Endothelial cell of umbilical vein (primary cell): ENCODE data around the gene CPSF7. TPM values are rescaled to one million over a fixed set of nuclear protein-coding genes. Genes with fewer than 3 reads are reported as not detected.

Source experiments
- BruUV-seq: library from RNA; stranded (reverse); fragments of 400-500 nt; replicated peaks from 2 replicates; lab custom pipeline; 2021; lab: Mats Ljungman, UMichigan
- CTCF ChIA-PET: fragments of 300-600, 350-600 bp; sonication (Branson Sonifier 250); formaldehyde crosslinking; loops from one replicate; lab custom pipeline; 2021; ENCODE audit warnings: antibody characterized with exemption, inconsistent platforms; lab: Charles Lee
- POLR2A ChIA-PET: fragments of 300-600, 350-600 bp; sonication (Branson Sonifier 250); formaldehyde crosslinking; loops from one replicate; lab custom pipeline; 2021; ENCODE audit warnings: antibody characterized with exemption, inconsistent platforms; lab: Charles Lee
- DNase-seq: peaks from one replicate; pipeline ENCODE4 v3.0.0-alpha.2; 2011; ENCODE audit warnings: low read depth, low spot score
- FAIRE-seq: peaks from 2 replicates; lab custom pipeline; 2011; peaks lifted over from hg19 to GRCh38; lab: Jason Lieb, UNC
- H2AFZ ChIP-seq: 2 replicates; pipeline ENCODE4 v1.6.0; 2012; ENCODE audit warnings: low read depth, low read length, control low read depth, inconsistent platforms
- H3K27ac ChIP-seq: 2 replicates; pipeline ENCODE4 v1.5.1; 2011; ENCODE audit warnings: low read depth, mild to moderate bottlenecking, control low read depth, low read length, moderate library complexity; ENCODE audit not compliant: insufficient read depth
- H3K27me3 ChIP-seq, 2 experiments: 2 replicates each; pipeline versions ENCODE4 v1.6.0 to v1.6.1; 2011; ENCODE audit warnings: low read length in 2 of 2, mixed read lengths in 1 of 2; ENCODE audit not compliant: control insufficient read depth in 2 of 2, insufficient read depth in 2 of 2
- H3K36me3 ChIP-seq, 2 experiments: 2 replicates in 1 of 2; 3 replicates in 1 of 2; pipeline ENCODE4 v1.5.1; 2011; ENCODE audit warnings: low read length in 2 of 2, mild to moderate bottlenecking in 1 of 2, moderate library complexity in 1 of 2; ENCODE audit not compliant: control insufficient read depth in 2 of 2, insufficient read depth in 2 of 2; ENCODE audit errors: extremely low read depth in 1 of 2
- H3K4me1 ChIP-seq: 3 replicates; pipeline ENCODE4 v1.5.1; 2011; ENCODE audit warnings: mild to moderate bottlenecking, low read length; ENCODE audit not compliant: control insufficient read depth, insufficient read depth; ENCODE audit errors: extremely low read depth
- H3K4me2 ChIP-seq: 2 replicates; pipeline ENCODE4 v1.6.1; 2011; ENCODE audit warnings: low read length, control low read depth, mixed read lengths; ENCODE audit not compliant: insufficient read depth
- H3K4me3 ChIP-seq, 3 experiments: fragments of 200-600 bp in 1 of 3; sonication (generic), shearing (Covaris generic) in 1 of 3; replicated peaks in 1 of 3; 2 replicates each; pipeline ENCODE4 v1.5.1; 2011 to 2016; ENCODE audit warnings: control low read depth in 3 of 3, low read length in 3 of 3, mild to moderate bottlenecking in 2 of 3, inconsistent platforms in 1 of 3, low read depth in 1 of 3, moderate library complexity in 1 of 3; ENCODE audit not compliant: insufficient read depth in 1 of 3
- H3K79me2 ChIP-seq: 2 replicates; pipeline ENCODE4 v1.6.0; 2012; ENCODE audit warnings: low read length, inconsistent platforms; ENCODE audit not compliant: control insufficient read depth, insufficient read depth
- H3K9ac ChIP-seq: replicated peaks from 2 replicates; pipeline ENCODE3; 2011; ENCODE audit warnings: low read length, control low read depth; ENCODE audit not compliant: insufficient read depth; ENCODE audit errors: extremely low read depth
- H3K9me1 ChIP-seq: replicated peaks from 3 replicates; pipeline ENCODE4 v1.6.0; 2011; ENCODE audit warnings: mild to moderate bottlenecking, low read length; ENCODE audit not compliant: control insufficient read depth, insufficient read depth; ENCODE audit errors: extremely low read depth
- H3K9me3 ChIP-seq: replicated peaks from 2 replicates; pipeline ENCODE4 v1.5.1; 2012; ENCODE audit warnings: low read length, inconsistent platforms; ENCODE audit not compliant: control insufficient read depth, insufficient read depth
- H4K20me1 ChIP-seq: replicated peaks from 2 replicates; pipeline ENCODE3; 2011; ENCODE audit warnings: mild to moderate bottlenecking, low read length; ENCODE audit not compliant: control insufficient read depth, insufficient read depth; ENCODE audit errors: extremely low read depth
- EZH2 ChIP-seq: IDR thresholded peaks from 2 replicates; pipeline ENCODE4 v1.6.1; 2012; ENCODE audit warnings: borderline replicate concordance, low read depth, mild to moderate bottlenecking, moderate library complexity, low read length, inconsistent platforms; ENCODE audit not compliant: severe bottlenecking
- FOS ChIP-seq: IDR thresholded peaks from 2 replicates; pipeline ENCODE4 v1.6.1; 2011; ENCODE audit warnings: mild to moderate bottlenecking, low read length, moderate library complexity, borderline replicate concordance; ENCODE audit not compliant: insufficient read depth
- GATA2 ChIP-seq: IDR thresholded peaks from 2 replicates; pipeline ENCODE4 v1.7.0; 2011; ENCODE audit warnings: low read depth, mild to moderate bottlenecking, moderate library complexity, mixed read lengths, low read length; ENCODE audit not compliant: insufficient read length, insufficient read depth
- JUN ChIP-seq: IDR thresholded peaks from 2 replicates; pipeline ENCODE4 v1.6.1; 2011; ENCODE audit warnings: borderline replicate concordance, low read depth; ENCODE audit not compliant: insufficient read length, insufficient read depth
- MYC ChIP-seq: IDR thresholded peaks from one replicate; pipeline ENCODE4 v1.6.1; 2011; ENCODE audit warnings: mild to moderate bottlenecking, low read depth, low read length
- POLR2A ChIP-seq: IDR thresholded peaks from 2 replicates; pipeline ENCODE4 v1.6.1; 2012; ENCODE audit warnings: low read depth, mild to moderate bottlenecking, control low read depth, low read length
- POLR2AphosphoS5 ChIP-seq: IDR thresholded peaks from 2 replicates; pipeline ENCODE4 v1.6.1; 2012; ENCODE audit warnings: low read depth, mild to moderate bottlenecking, control low read depth, low read length, moderate library complexity; ENCODE audit not compliant: insufficient read depth
- dilution Hi-C: fragments of 300-500 bp; cut with MboI; formaldehyde crosslinking; loops from one replicate; pipeline ENCODE4 v1.15.0; 2019; ENCODE audit warnings: low sequenced_read_pairs; ENCODE audit not compliant: extremely low pct_ligation_motif_present
- intact Hi-C: fragments of 100-400 bp; cut with micrococcal nuclease; formaldehyde crosslinking; loops from one replicate; pipeline ENCODE4 v1.10.0; 2022
- polyA plus RNA-seq, 4 experiments: library from polyadenylated mRNA; depleted of rRNA in 3 of 4; stranded (reverse) in 3 of 4; unstranded in 1 of 4; fragments of >200 nt; gene quantifications; 2 replicates each; pipeline versions ENCODE4 v1.2.1 to v1.2.3, GENCODE V29; 2011 to 2012; ENCODE audit warnings: missing spikeins in 1 of 4
- total RNA-seq: library from RNA; stranded (reverse); gene quantifications from 2 replicates; pipeline ENCODE4 v1.2.3, GENCODE V29; 2021
- TF ChIP-seq, protein P1 (sequence below): IDR thresholded peaks from 2 replicates; pipeline ENCODE4 v1.6.1; 2011; ENCODE audit not compliant: insufficient read depth, insufficient read length
- TF ChIP-seq, protein P2 (sequence below), 2 donors: IDR thresholded peaks; 1 replicate in 1 of 2; 2 replicates in 1 of 2; pipeline ENCODE4 v1.5.1; 2011; ENCODE audit warnings: low read length in 2 of 2, mild to moderate bottlenecking in 2 of 2, moderate library complexity in 2 of 2, control low read depth in 1 of 2, inconsistent platforms in 1 of 2, low read depth in 1 of 2; ENCODE audit not compliant: insufficient read depth in 1 of 2; ENCODE audit errors: extremely low read depth in 1 of 2

Gene CPSF7
- total and polyA plus RNA-seq, 2 donors (not counting 3 experiments of a cell fraction or from before 2014, with no cell fraction given), result 77.0 to 88.4 TPM

DNA sequence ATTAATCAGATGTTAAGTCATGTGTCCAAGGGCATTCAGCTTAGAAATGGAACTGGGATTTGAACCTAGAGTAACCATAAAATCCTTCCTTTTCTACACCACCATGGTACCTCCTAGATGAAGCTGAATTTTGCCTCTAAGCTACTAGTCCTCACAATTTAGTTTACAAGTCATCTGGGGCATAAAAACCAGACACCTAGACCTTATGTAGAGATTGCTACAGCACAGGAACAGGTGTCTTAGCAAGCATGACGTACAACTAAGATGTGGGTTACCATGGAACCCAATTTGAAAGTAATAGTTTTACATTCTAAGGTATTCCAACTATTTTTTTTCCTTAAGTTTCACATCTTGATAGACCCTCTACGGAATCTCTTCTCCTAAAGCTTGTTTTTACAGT, 28.2 kb downstream of the CPSF7 start:
- H3K9me3 ChIP-seq, result no peaks in the 10 kb centered on the region
- intact Hi-C loops (no loop called here), dilution Hi-C loops (no loop called here)
- no peaks in the 10 kb centered on the region for H3K9me1 ChIP-seq
- no peak overlapping the region for H3K9ac ChIP-seq
- H3K27ac ChIP-seq, result no peak overlapping the region
- H3K4me2 ChIP-seq, result no peak overlapping the region
- no peak for FAIRE-seq
- no peak for DNase-seq
- no peaks in the 10 kb centered on the region for H3K27me3 ChIP-seq
- H2AFZ ChIP-seq, result no peak overlapping the region
- peaks cover 15 to 36% of the 10 kb centered on the region in 2 experiments for H3K36me3 ChIP-seq
- H3K79me2 ChIP-seq, result no peaks in the 10 kb centered on the region
- no peaks in the 10 kb centered on the region for H3K4me1 ChIP-seq
- H3K4me3 ChIP-seq, result no peak overlapping the region
- POLR2A ChIA-PET, result no interaction called here
- BruUV-seq, result no TSS peak
- CTCF ChIA-PET, result interaction anchor here (1.2 to 2.0 kb wide), 4 partner anchors 9 to 33 kb away, joined by 3 to 10 read pairs (median 6); partner anchors contain the start of gene TMEM216
- TF ChIP-seq, protein P1, sequence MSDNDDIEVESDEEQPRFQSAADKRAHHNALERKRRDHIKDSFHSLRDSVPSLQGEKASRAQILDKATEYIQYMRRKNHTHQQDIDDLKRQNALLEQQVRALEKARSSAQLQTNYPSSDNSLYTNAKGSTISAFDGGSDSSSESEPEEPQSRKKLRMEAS, result no peak
- TF ChIP-seq GATA2, result no peak
- TF ChIP-seq FOS, result no peak
- TF ChIP-seq EZH2, result no peak
- TF ChIP-seq JUN, result no peak
- no peak for TF ChIP-seq POLR2A
- TF ChIP-seq MYC, result no peak
- no peak for TF ChIP-seq POLR2AphosphoS5
- TF ChIP-seq, protein P2, sequence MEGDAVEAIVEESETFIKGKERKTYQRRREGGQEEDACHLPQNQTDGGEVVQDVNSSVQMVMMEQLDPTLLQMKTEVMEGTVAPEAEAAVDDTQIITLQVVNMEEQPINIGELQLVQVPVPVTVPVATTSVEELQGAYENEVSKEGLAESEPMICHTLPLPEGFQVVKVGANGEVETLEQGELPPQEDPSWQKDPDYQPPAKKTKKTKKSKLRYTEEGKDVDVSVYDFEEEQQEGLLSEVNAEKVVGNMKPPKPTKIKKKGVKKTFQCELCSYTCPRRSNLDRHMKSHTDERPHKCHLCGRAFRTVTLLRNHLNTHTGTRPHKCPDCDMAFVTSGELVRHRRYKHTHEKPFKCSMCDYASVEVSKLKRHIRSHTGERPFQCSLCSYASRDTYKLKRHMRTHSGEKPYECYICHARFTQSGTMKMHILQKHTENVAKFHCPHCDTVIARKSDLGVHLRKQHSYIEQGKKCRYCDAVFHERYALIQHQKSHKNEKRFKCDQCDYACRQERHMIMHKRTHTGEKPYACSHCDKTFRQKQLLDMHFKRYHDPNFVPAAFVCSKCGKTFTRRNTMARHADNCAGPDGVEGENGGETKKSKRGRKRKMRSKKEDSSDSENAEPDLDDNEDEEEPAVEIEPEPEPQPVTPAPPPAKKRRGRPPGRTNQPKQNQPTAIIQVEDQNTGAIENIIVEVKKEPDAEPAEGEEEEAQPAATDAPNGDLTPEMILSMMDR (IDR thresholded peaks at IDR 0.05; ENCODE audit: extremely low read depth in 1 of 2, insufficient read depth in 1 of 2, low read depth in 1 of 2, low read length in 2 of 2), result no peak
- no peaks in the 10 kb centered on the region for H4K20me1 ChIP-seq
